HK-2 (cell line): Measurements from ENCODE around the gene MMP2.

Experiments used
- DNase-seq: peaks from one replicate; pipeline ENCODE4 v3.0.0-alpha.2; 2018; ENCODE audit not compliant: unreplicated experiment

Gene MMP2

DNA sequence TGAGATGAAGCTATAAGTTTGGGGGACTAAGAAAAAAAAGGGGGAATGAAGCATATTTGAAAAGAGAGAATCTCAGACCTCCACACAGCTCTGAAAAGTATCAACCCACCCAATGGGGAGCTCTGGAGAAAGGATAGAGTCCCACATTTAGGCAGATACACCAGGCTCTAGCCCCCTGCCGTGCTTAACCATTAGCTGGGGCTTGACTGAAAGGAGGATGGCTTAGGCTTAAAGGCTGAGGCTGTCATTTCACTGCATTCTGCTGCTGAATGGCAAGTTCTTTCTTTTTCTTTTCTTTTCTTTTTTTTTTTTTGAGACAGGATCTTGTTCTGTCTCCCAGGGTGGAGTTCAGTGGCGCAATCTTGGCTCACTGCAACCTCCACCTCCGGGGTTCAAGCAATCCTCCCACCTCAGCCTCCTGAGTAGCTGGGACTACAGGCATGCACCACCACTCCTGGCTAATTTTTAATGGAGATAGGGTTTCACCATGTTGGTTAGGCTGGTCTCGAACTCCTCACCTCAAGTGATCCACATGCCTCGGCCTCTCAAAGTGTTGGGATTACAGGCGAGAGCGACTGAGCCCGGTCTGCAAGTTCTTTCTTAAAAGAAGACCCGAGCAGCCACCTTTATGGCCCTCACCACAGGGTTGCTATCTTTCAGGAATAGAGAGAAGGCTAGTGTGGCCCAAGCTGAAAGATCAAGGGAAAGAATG is 9.0 kb upstream of the MMP2 start:
- DNase-seq = no peak

DNA sequence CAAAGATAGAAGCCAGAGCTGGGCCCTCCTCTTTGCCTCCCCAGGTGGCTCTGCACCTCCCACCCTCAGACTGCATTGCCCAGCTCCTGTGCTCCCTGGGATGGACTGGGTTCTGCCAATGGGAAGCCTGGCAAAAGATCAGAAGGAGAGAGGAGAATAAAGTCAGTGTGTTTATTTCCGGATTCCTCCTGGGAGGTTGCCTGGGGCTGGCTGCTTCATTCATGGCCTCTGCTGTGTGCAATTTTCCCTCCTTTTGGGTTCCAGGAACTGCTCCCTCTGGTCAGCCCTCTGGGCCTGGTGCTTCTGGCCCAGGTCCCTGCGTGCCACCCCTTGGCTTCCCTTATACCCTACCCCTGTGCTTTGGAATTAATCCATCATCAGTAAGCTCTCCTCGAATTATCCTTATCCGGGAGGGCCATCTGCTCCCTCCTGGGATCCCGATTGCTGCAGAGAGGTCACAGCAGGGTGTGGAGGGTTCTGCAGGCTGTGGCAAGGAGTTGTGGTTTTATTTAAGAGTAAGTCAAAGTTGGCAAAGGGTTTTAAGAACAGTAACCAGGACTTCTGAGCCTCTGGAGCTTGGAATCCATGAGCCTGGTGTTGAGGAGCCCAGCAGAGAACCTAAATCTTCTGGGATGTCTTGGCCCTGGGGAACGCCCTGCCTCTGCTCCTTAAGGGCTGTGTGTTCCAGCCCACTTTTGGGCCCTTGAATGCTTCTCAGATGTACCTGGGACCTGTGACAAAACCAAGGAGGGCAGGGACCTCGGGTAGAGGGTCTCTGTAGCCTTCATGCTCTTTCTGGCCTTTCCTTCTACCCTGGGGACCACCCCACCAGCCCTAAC is 8.2 kb upstream of the MMP2 start:
- no peak for DNase-seq

DNA sequence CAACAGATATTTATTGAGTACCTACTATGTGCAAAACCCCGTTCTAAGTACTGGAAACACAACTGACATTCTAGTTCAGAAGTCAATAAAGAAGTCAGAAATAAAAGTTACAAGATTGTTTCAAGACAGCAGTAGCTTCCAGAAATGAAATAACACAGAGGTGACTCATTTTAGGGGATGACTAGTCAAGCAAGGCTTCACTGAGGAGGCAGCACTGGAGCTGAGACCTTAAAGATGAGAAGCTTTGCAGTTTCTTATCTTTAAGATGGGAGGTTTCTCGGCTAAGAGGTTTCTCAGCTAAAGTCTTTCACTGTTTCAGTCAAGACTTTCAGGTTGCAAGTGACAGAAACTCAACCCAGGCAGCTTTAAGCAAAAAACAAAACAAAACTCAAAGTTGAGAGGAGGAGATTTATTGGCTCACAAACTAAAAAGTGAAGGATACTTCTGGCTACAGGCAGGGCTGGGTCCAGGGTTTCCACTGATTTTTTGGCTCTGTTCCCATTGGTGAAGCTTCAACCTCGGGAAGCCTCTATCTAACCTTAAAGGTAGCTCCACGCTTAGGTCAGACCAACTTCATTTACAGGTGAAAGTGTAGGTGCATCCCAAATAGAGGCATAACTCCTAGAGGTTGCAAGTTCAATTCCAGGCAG is 7.4 kb upstream of the MMP2 start:
- DNase-seq = no peak

DNA sequence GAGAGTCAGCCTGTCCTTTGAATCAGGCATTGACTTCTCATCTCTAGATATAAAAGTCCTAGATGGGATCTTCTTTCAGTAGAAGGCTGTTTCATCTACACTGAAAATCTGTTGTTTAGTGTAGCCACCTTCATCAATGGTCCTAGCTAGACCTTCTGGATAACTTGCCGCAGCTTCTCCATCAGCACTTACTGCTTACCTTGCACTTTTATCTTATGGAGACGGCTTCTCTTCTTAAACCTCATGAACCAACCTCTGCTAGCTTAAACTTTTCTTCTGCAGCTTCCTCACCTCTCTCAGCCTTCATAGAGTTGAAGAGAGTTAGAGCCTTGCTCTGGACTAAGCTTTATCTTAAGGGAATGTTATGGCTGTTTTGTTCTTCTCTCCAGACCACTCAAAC is 5.4 kb upstream of the MMP2 start:
- no peak for DNase-seq

DNA sequence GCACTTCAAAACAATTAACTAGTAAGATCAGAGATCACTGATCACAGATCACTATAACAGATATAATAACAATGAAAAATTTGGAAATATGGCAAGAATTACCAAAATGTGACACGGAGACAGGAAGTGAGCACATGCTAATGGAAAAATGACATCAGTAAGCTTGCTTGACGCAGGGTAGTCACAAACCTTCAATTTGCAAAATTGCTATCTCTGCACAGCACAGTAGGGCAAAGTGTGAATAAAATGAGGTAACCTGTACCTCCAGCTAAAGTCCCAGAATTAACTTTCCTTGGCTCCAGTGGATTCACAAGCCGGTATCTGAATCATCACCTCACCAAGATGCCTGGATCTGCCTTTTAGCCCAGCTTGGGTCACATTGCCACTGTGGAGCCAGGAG is 4.2 kb upstream of the MMP2 start:
- no peak for DNase-seq

DNA sequence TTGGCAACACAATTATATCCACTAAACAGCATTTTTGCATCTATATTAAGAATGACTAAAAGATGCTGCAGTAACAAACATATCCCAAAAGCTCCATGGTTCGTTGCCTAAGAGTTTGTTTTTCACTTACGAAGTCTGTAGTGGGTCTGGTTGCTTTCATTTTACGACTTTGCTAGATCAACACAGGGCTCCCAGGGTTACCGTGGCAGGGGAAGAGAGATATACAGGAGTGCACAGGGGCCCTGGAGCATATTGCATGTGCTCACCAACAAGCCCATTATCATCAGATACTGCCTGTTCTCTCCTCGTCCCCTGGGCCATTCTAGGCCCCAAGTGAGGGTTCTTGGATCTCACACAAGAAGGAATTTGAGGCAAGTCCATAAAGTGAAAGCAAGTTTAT is 3.1 kb upstream of the MMP2 start:
- no peak for DNase-seq

DNA sequence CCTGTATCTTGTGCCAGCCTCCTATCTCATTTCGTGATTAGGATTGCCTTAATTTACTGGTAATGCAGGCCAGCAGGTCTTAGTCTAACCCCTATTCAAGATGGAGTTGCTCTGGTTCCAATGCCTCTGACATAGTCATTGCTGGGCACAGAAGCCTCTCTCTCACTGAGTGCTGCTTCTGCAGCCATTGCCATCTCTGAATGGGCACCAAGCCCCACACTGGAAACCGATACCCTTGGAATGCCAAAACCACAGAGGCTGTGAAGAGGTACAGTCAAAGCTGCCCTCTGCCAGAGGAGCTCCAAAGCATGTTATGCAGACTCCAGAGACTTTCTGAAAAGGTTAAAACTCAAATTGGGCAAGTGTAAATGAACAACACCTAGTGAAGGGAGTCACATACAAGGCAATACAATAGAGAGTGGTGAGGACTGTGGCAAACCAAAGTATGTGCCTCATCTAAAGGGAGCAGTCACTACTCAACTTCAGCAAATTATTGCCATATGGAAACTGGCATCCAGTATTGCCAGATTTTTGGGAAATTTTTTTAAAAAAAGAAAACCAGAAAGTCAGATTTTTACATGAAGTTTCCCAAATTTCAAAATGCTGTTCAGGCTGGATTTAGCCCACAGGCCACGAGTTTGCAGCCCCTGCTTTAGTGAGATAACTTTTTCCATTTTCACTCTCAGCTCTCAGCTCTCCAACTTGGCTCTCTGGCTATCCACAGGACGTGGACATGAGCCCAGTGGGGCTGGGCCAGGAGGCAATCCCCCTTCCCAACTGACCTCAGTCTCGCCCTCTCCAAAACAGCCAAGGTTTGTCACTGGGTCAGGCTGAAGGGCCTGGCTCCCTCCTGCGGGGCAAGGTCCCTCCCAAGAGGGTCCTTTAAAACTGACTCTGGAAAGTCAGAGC is 2.1 kb upstream of the MMP2 start:
- no peak for DNase-seq

DNA sequence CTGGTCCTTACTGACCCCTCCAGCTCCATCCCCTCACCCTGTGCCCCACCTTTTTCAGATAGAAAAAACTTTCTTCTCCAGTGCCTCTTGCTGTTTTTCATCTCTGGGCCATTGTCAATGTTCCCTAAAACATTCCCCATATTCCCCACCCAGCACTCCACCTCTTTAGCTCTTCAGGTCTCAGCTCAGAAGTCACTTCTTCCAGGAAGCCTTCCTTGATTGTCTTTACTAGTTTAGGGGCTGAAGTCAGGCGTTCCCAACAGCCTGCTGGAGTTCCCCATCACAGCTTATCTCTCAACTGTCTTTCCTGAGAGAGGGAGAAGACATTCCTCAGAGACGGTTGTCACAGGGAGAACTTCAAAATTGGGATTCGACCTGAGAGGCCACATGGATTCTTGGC is 1.3 kb upstream of the MMP2 start:
- DNase-seq = no peak

DNA sequence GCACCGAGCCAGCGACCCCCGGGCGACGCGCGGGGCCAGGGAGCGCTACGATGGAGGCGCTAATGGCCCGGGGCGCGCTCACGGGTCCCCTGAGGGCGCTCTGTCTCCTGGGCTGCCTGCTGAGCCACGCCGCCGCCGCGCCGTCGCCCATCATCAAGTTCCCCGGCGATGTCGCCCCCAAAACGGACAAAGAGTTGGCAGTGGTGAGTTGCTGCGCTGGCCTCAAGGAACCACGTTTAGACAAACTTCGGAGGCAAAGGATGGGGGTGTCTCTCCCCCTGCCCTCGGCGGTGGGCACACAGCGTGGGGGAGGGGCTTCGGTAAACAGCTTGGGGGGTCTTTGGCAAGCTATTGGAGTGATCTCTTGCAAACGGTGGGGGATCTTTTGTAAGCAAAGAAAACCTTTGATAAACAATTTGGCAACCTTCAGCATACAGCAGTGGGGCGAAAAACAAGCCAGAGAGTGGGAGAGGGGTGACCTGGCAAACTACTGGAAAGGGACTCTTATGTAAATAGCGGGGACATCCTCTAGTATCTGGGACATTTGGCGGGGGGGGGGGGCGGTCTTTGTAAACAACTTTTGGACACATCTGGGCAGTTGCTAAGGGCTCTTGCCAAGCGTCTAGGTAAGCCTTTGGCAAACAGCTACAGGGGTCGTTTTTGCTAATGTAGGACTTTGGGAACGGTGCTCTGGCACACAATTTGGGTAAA is 587 bp downstream of the MMP2 start:
- DNase-seq = no peak

DNA sequence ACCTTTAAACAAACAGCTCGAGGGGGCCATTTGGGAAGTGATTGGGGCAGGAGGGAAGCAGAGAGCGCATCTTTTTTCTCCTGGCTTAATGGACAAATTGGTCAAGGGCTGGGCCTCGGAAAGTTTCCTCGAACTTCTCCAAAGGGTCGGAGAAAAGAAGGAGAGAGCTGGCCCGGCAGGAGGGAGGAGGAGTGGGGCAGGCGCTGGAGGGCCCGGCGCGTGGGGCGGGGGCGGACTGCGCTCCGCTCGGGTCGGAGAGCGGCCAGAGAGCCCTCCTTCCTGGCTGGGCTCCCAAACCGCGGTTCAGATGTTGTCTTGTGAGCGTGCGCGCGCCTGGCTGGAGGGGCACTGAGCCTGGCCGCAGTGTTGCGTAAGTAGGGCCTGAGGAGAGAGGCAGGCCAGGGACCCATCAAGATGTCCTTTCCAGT is 1.2 kb downstream of the MMP2 start:
- no peak for DNase-seq

DNA sequence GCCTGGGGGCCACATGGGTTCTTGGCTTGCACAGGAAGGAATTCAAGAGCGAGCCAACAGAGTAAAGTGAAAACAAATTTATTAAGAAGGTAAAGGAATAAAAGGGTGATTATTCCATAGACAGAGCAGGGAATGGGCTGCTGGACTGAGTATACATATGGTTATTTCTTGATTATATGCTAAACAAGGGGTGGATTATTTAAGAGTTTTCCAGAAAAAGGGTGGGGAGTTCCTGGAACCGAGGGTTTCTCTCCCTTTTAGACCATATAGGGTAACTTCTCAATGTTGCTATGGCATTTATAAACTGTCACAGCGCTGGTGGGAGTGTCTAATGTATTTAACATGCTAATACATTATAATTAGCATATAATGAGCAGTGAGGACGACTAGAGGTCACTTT is 2.0 kb downstream of the MMP2 start:
- no peak for DNase-seq

DNA sequence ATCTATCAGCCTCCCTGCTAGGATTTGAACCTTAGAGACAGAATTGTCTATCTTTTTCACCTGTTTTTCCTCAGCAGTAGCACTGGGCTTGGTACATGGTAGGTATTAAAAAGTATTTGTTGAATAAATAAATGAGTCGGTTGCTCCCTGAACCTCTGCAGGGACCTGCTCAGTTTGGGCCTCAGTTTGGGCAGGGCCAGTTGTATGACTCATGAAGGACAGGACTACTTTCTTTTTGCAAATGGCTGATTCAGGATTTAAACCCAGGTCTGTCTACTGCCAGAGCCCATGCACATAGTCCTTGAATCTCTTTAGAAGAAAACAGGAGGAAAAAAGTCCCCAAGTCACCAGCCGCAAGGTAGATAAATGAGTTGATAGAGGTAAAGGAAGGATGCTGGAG is 3.1 kb downstream of the MMP2 start:
- no peak for DNase-seq

DNA sequence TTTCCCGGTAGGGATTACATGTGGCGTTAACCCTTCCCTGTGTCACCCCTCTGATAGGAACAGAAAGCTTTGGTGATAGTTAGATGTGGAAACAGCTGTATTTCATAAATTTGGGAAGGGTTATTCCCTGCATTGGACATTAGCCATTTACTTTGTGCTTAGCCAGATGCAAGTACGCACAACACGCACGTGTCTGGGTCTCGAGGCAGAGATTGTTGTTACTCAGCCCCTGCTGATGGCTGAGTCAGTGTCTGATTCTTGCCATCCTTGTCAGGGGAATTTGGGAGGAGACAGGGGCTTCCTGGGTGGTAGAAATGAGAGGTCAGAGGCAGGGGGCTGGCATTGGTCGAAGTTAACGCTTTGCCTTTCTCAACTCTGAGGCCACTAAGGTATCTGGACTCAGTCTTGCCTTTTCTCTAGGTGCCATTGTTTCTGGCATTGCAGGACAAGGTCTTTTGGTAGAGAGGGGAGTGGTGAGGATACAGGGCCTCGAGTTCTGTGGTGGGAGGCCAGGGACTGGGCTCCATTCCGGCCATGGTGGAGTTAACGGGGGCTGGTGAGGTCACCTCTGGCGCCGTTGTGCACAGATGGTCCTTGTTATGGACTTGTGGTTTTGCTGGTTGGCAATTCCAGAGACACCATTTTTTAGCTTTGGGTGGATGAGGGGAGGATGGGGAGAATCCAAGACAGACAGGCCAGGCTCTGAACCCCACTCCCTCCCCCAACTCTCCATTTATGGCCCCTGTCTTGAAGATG is 8.2 kb downstream of the MMP2 start:
- DNase-seq = no peak

DNA sequence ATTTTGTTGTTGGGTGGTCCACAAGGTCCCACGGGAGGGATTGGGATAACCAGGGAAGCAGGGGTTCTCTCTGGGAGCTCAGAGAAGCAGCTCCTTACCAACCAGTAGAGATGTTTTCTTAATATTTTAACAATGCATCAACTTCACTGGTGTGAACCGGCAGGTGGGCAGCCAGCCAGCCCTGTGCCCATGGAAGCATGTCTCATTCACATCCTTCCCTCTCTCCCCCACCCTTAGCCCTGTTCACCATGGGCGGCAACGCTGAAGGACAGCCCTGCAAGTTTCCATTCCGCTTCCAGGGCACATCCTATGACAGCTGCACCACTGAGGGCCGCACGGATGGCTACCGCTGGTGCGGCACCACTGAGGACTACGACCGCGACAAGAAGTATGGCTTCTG is 9.3 kb downstream of the MMP2 start:
- DNase-seq = no peak

DNA sequence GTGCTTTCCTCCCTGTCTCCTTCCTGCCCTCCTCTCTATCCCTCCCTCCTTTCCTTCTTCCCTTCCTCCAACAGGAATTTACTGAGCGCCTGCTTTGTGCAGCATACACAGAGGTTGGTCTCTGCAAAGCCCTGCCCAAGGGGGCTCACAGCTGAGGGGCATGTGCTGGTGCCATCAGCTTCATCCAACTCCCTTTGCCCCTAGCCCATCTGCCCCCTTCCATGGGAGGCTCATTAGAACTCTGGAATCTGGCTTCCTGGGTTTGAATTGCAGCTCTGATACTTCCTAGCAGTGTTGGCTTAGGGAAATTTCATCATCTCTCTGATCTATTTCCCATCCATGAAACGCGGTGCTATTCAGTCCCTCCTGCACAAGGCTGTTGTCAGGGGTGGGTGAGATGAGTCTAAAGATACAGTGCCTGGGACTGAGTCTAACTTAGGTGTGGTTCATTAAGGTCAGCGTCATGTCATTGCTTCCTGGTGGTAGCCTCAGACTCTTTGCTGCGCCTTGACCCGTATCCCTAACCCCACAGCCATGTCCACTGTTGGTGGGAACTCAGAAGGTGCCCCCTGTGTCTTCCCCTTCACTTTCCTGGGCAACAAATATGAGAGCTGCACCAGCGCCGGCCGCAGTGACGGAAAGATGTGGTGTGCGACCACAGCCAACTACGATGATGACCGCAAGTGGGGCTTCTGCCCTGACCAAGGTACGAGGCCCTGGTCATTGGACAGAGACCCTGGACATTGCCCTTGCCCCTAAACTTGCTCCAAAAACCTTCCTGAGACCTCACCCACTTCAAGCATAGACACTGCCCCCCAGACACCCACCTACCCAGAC is 10.3 kb downstream of the MMP2 start:
- no peak for DNase-seq

DNA sequence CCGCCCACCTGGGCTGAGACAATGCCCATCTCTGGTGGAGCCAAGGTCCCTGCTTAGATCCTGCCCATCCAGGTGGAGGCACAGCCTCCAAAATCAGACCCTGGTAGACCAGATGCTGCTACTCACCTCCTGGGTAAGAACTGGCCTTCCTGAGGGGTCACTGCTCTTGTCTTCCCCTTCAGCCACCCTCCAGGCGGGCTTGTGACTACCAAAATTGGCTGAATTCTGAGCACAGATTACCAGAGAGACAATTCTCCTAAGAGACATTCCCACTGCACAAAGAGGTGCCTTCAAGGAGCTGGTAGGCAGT is 10.9 kb downstream of the MMP2 start:
- no peak for DNase-seq

DNA sequence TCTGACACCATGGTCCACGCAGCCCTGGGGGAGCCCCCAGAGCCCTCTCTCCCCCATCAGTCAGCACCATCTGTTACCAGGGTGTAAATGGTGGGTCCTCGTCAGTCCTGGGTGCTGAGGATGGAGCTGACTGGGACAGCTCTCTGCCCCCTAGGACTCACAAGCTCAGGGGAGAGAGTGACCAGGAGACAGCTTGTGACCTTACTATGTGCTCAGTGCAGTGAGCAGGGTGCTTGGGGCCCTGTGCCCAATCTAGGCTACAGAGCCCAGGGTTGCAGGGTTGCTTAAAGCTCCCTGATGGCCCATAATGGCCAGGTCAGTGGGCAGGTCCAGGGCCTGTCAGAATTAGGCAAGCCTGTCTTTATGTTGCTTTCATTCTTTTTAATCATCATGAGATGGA is 11.3 kb downstream of the MMP2 start:
- DNase-seq = no peak

DNA sequence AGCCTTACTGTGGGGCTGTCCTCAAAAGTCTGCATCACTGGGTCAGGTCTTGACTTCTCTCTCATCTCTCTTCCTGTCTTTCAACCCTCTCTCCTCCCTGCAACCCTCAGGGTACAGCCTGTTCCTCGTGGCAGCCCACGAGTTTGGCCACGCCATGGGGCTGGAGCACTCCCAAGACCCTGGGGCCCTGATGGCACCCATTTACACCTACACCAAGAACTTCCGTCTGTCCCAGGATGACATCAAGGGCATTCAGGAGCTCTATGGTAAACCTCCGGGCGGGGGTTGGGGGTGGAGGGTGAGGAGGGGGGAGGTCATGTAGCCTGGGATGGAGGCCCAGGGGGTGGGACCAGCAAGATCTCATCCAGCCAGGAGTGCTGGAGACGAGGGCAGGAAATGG is 12.7 kb downstream of the MMP2 start:
- DNase-seq = no peak

DNA sequence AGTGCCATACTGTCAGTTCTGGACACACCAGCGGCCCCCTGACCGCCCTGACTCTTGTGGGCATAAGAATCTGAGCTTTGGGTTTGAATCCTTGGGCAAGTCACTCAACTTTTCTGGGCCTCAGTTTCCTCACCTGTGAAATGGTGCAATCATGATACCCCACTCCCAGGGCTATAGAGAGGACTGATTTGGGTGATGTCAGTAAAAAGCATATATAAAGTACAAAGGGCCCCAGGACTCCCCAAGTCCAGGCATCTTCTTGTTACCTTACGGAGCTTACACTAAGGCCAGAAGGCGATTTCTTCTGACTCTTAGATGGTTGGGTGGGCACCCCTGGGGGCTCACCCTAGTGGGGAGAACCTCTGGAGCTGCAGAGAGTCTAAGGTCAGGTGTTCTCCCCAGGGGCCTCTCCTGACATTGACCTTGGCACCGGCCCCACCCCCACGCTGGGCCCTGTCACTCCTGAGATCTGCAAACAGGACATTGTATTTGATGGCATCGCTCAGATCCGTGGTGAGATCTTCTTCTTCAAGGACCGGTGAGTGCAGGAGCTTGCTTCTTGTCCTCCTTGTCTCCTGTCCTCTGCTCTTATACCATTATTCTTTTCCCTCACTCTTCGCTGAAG is 13.9 kb downstream of the MMP2 start:
- DNase-seq = no peak
